ENCODE measurements around the gene INCA1. TPM values are rescaled to one million over a fixed set of nuclear protein-coding genes. Genes with fewer than 3 reads are reported as not detected.

INCA1 gene
- total and polyA plus RNA-seq, 2 of the 13 experiments (the other 11 are each of a cell fraction or from before 2014, with no cell fraction given): 0.93 to 2.6 TPM

GRCh38 chr17:4967539-4968485, 29.5 kb downstream of the INCA1 start, which contains the start of gene SPAG7 (continued):
- TF ChIP-seq SMYD3 (CRISPR knock-in tag; IDR thresholded peaks at IDR 0.05): peak; percentile 60; the same call in 1 of the 2 replicates
- 0 out of 2 replicates have a peak, but pooled peaks have one; percentile 39 for TF ChIP-seq MIER2 (CRISPR knock-in tag; IDR thresholded peaks at IDR 0.05)
- TF ChIP-seq FUBP1 (CRISPR knock-in tag; IDR thresholded peaks at IDR 0.05; ENCODE audit: borderline replicate concordance): no peak
- peak; percentile 79; the same call in 1 of the 2 replicates for TF ChIP-seq ZBTB42 (CRISPR knock-in tag; IDR thresholded peaks at IDR 0.05)
- TF ChIP-seq MED1 (CRISPR knock-in tag; IDR thresholded peaks at IDR 0.05): peak; percentile 25; the same call in 1 of the 2 replicates
- peak; percentile 17 for TF ChIP-seq PHF21A (CRISPR knock-in tag; IDR thresholded peaks at IDR 0.05)
- TF ChIP-seq TCF12 (IDR thresholded peaks at IDR 0.05): no peak
- no peak for TF ChIP-seq TCF12 (CRISPR knock-in tag; IDR thresholded peaks at IDR 0.05)
- peak; percentile 79 for TF ChIP-seq DRAP1 (CRISPR knock-in tag; IDR thresholded peaks at IDR 0.05)
- 0 out of 2 replicates have a peak, but pooled peaks have one; percentile 9 for TF ChIP-seq ZMYM3 (CRISPR knock-in tag; IDR thresholded peaks at IDR 0.05)
- TF ChIP-seq JUNB (CRISPR knock-in tag; IDR thresholded peaks at IDR 0.05; ENCODE audit: borderline replicate concordance): peak; percentile 52; the same call in 1 of the 2 replicates
- no peak for TF ChIP-seq ZNF460 (CRISPR knock-in tag; IDR thresholded peaks at IDR 0.05; ENCODE audit: borderline replicate concordance)
- peak; percentile 87; the same call in 1 of the 2 replicates for TF ChIP-seq TARDBP (CRISPR knock-in tag; IDR thresholded peaks at IDR 0.05)
- peak; percentile 13 for TF ChIP-seq CBX1 (IDR thresholded peaks at IDR 0.05; ENCODE audit: low read depth)
- 0 out of 2 replicates have a peak, but pooled peaks have one; percentile 35 for TF ChIP-seq NCOA1 (CRISPR knock-in tag; IDR thresholded peaks at IDR 0.05)
- TF ChIP-seq CC2D1A (CRISPR knock-in tag; IDR thresholded peaks at IDR 0.05): no peak
- peak; percentile 65 for TF ChIP-seq HNRNPH1 (optimal IDR thresholded peaks at IDR 0.05; ENCODE audit: low read depth, low read length)
- TF ChIP-seq SIN3A (IDR thresholded peaks at IDR 0.05; ENCODE audit: borderline replicate concordance, low read depth, low read length): peak; percentile 65; the same call in 1 of the 2 replicates
- peak; percentile 86; the same call in 1 of the 2 replicates for TF ChIP-seq MAF1 (CRISPR knock-in tag; IDR thresholded peaks at IDR 0.05; ENCODE audit: borderline replicate concordance)
- 0 out of 2 replicates have a peak, but pooled peaks have one; percentile 11 for TF ChIP-seq ZNF446 (CRISPR knock-in tag; IDR thresholded peaks at IDR 0.05)
- no peak for TF ChIP-seq LCORL (IDR thresholded peaks at IDR 0.05)
- TF ChIP-seq LCORL (CRISPR knock-in tag; IDR thresholded peaks at IDR 0.05): peak; percentile 91
- peak; percentile 78 for TF ChIP-seq GATAD1 (CRISPR knock-in tag; IDR thresholded peaks at IDR 0.05)
- no peak for TF ChIP-seq ZNF577 (CRISPR knock-in tag; IDR thresholded peaks at IDR 0.05; ENCODE audit: borderline replicate concordance, low read depth)
- no peak for TF ChIP-seq SSRP1 (CRISPR knock-in tag; IDR thresholded peaks at IDR 0.05)
- peak; percentile 71; the same call in 1 of the 2 replicates for TF ChIP-seq CSRNP1 (CRISPR knock-in tag; IDR thresholded peaks at IDR 0.05)
- TF ChIP-seq ZFY (CRISPR knock-in tag; IDR thresholded peaks at IDR 0.05): peak; percentile 93
- TF ChIP-seq AGO1 (IDR thresholded peaks at IDR 0.05; ENCODE audit: low read depth, low read length, poor library complexity, severe bottlenecking): peak; percentile 83

Measured in HepG2 (cell line).